GM18526 (cell line): ENCODE measurements around the gene BCDIN3D.
A peak's percentile ranks its signal among the peaks of the same experiment; 100 is the strongest.

Experiments
- POLR2A ChIP-seq: IDR thresholded peaks from 3 replicates; pipeline ENCODE4 v1.6.1; 2011; ENCODE audit not compliant: insufficient read length; ENCODE audit errors: extremely low read depth

The BCDIN3D gene

GRCh38 chr12:49838973-49839633 lies 3.8 kb downstream of the BCDIN3D start:
- no peak for TF ChIP-seq POLR2A

- TF ChIP-seq POLR2A: no peak
These were observed 10.0 kb downstream of the BCDIN3D start for GRCh38 chr12:49832836-49833421.

GRCh38 chr12:49831717-49832116 lies 11.2 kb downstream of the BCDIN3D start:
- TF ChIP-seq POLR2A: no peak

- peak; percentile 59 for TF ChIP-seq POLR2A
These were observed 14.5 kb downstream of the BCDIN3D start, which contains the start of gene NCKAP5L for GRCh38 chr12:49828133-49829091. Gene NCKAP5L (minus strand): TSS chr12:49828413. CDS start chr12:49804044, 24,369 bp downstream.

GRCh38 chr12:49827401-49828099 lies 15.4 kb downstream of the BCDIN3D start:
- no peak for TF ChIP-seq POLR2A

- TF ChIP-seq POLR2A: no peak
These were observed 15.9 kb downstream of the BCDIN3D start for GRCh38 chr12:49827051-49827400.

- no peak for TF ChIP-seq POLR2A
These were observed 16.9 kb downstream of the BCDIN3D start for GRCh38 chr12:49825971-49826421.

GRCh38 chr12:49825360-49825970 lies 17.4 kb downstream of the BCDIN3D start:
- TF ChIP-seq POLR2A: no peak

GRCh38 chr12:49824895-49825294 lies 18.0 kb downstream of the BCDIN3D start:
- TF ChIP-seq POLR2A: no peak

- no peak for TF ChIP-seq POLR2A
These were observed 18.5 kb downstream of the BCDIN3D start for GRCh38 chr12:49824416-49824815.

- TF ChIP-seq POLR2A: no peak
These were observed 19.0 kb downstream of the BCDIN3D start for GRCh38 chr12:49823951-49824350.

GRCh38 chr12:49823350-49823749 lies 19.6 kb downstream of the BCDIN3D start:
- no peak for TF ChIP-seq POLR2A

GRCh38 chr12:49821373-49822287 lies 21.3 kb downstream of the BCDIN3D start:
- no peak for TF ChIP-seq POLR2A

GRCh38 chr12:49819786-49820185 lies 23.1 kb downstream of the BCDIN3D start:
- TF ChIP-seq POLR2A: no peak
